ENCODE data around the gene CELSR1.

DNA sequence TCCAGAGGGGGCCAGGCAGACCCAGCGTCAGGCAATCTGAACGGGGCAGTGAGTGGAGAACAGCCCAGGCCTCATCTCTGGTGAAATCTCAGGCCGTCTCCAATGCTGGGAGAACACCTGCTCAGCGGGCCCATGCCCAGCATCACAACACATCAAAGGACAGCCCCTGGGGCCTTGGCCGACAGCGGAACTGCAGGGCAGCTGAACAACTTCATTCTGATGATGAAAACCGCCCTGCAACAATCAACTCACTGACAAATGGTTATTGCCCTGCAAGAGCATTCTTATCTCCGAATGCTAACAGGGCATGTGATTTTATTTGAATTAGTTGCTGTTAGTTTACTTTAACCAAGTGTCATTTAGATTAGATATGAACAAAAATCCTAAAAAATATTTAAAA is 14.6 kb downstream of the CELSR1 start:
- TF ChIP-seq POLR2A (IDR thresholded peaks at IDR 0.05) = no peak
- TF ChIP-seq, protein P1, sequence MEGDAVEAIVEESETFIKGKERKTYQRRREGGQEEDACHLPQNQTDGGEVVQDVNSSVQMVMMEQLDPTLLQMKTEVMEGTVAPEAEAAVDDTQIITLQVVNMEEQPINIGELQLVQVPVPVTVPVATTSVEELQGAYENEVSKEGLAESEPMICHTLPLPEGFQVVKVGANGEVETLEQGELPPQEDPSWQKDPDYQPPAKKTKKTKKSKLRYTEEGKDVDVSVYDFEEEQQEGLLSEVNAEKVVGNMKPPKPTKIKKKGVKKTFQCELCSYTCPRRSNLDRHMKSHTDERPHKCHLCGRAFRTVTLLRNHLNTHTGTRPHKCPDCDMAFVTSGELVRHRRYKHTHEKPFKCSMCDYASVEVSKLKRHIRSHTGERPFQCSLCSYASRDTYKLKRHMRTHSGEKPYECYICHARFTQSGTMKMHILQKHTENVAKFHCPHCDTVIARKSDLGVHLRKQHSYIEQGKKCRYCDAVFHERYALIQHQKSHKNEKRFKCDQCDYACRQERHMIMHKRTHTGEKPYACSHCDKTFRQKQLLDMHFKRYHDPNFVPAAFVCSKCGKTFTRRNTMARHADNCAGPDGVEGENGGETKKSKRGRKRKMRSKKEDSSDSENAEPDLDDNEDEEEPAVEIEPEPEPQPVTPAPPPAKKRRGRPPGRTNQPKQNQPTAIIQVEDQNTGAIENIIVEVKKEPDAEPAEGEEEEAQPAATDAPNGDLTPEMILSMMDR (IDR thresholded peaks at IDR 0.05) = no peak

Measured in thyroid gland (tissue), 4 donors.